ENCODE measurements around the gene KLHL25. TPM values are rescaled to one million over a fixed set of nuclear protein-coding genes. Genes with fewer than 3 reads are reported as not detected.
A peak's percentile ranks its signal among the peaks of the same experiment; 100 is the strongest.

KLHL25 gene
- total and polyA plus RNA-seq, 2 of the 8 experiments (the other 6 are each of a cell fraction or from before 2014, with no cell fraction given): 16.5 to 22.0 TPM

- H3K18ac ChIP-seq (ENCODE audit: extremely low read depth, low read length): no peak overlapping the region
- H3K4me2 ChIP-seq (ENCODE audit: insufficient read depth in 1 of 2, low read depth in 2 of 2, low read length in 2 of 2): no peak overlapping the region
- no peaks in the 10 kb centered on the region for H3K27me3 ChIP-seq (replicated peaks in 1 of 4; ENCODE audit: control insufficient read depth in 3 of 4, extremely low read depth in 1 of 4, insufficient read depth in 3 of 4, low read length in 3 of 4)
- no peak overlapping the region for H3K4me3 ChIP-seq (ENCODE audit: extremely low read depth in 1 of 4, insufficient read depth in 2 of 4, low read depth in 3 of 4, low read length in 4 of 4)
- POLR2A ChIA-PET (ENCODE audit: partially characterized antibody): no interaction called here
- H3K9ac ChIP-seq (replicated peaks in 1 of 4; ENCODE audit: extremely low read depth in 1 of 4, low read depth in 3 of 4, low read length in 3 of 4): no peak overlapping the region
- TF ChIP-seq YY1 (IDR thresholded peaks at IDR 0.05; ENCODE audit: low read depth, low read length) (no peak), ASH2L (IDR thresholded peaks at IDR 0.05; ENCODE audit: low read length) (no peak), SRF (IDR thresholded peaks at IDR 0.05; ENCODE audit: low read depth, low read length) (no peak), SIN3A (conservative IDR thresholded peaks at IDR 0.05 in 1 of 2, IDR thresholded peaks at IDR 0.05 in 1 of 2; ENCODE audit: low read depth in 1 of 2, low read length in 2 of 2) (no peak), SIX5 (IDR thresholded peaks at IDR 0.05; ENCODE audit: low read depth, low read length) (no peak), KDM5A (IDR thresholded peaks at IDR 0.05; ENCODE audit: low read length) (no peak), ZNF274 (IDR thresholded peaks at IDR 0.05; ENCODE audit: borderline replicate concordance, extremely low read depth, low read length) (no peak), TAF7 (optimal IDR thresholded peaks at IDR 0.05; ENCODE audit: borderline replicate concordance, low read depth, low read length) (no peak), TAF1 (IDR thresholded peaks at IDR 0.05; ENCODE audit: low read depth, low read length) (no peak), BCL11A (IDR thresholded peaks at IDR 0.05; ENCODE audit: low read depth in 2 of 2, low read length in 2 of 2) (no peak), BRCA1 (IDR thresholded peaks at IDR 0.05; ENCODE audit: low read depth, low read length) (no peak), RBBP5 (IDR thresholded peaks at IDR 0.05; ENCODE audit: borderline replicate concordance, low read depth, low read length) (no peak)
- H2BK12ac ChIP-seq (ENCODE audit: low read depth, low read length): no peak overlapping the region; the same call in 1 of the 2 replicates
- H2BK20ac ChIP-seq (ENCODE audit: low read length): no peak overlapping the region
- H3K4me1 ChIP-seq (replicated peaks in 1 of 4; ENCODE audit: control insufficient read depth in 3 of 4, insufficient read depth in 4 of 4, low read length in 3 of 4): peaks cover 6 to 43% (median 31%) of the 10 kb centered on the region in 4 experiments
- no peak overlapping the region for H3K23ac ChIP-seq (ENCODE audit: insufficient read length)
- no peak overlapping the region for H3K14ac ChIP-seq (ENCODE audit: insufficient read length)
- no peak overlapping the region for H2BK120ac ChIP-seq (replicated peaks; ENCODE audit: low read depth, low read length)
- no peak for FAIRE-seq
- no peak overlapping the region for H3K4ac ChIP-seq (replicated peaks; ENCODE audit: insufficient read length, low read depth, low read length)
- H3K79me1 ChIP-seq (ENCODE audit: low read depth, low read length): peaks cover 3% of the 10 kb centered on the region
- peak overlapping the region; percentile 0 for H4K91ac ChIP-seq (replicated peaks; ENCODE audit: insufficient read length, low read length)
- H2AFZ ChIP-seq (ENCODE audit: low read length): no peak overlapping the region
- H3K27ac ChIP-seq (ENCODE audit: low read depth, low read length): no peak overlapping the region
- H3K79me2 ChIP-seq (ENCODE audit: control insufficient read depth in 1 of 2, insufficient read depth in 2 of 2, low read length in 2 of 2): no peaks in the 10 kb centered on the region
- no peak overlapping the region for H4K8ac ChIP-seq (ENCODE audit: extremely low read depth, insufficient read depth, low read length)
- H3K36me3 ChIP-seq (ENCODE audit: control insufficient read depth in 2 of 4, insufficient read depth in 4 of 4, low read length in 3 of 4): peaks cover 0 to 7% (median 0%) of the 10 kb centered on the region in 4 experiments; a peak in 1 of 8 replicates
- no peak overlapping the region for H2AK5ac ChIP-seq (ENCODE audit: low read depth, low read length)
- CTCF ChIA-PET (ENCODE audit: partially characterized antibody): interaction anchor here (1.1 to 1.6 kb wide), 2 partner anchors 38 to 87 kb away, joined by 3 to 7 read pairs; no protein-coding TSS in a partner anchor
- no peaks in the 10 kb centered on the region for H3K9me3 ChIP-seq (ENCODE audit: insufficient read depth in 2 of 2, low read depth in 1 of 2, low read length in 1 of 2)
- H3K23me2 ChIP-seq (ENCODE audit: low read depth, low read length): peaks cover 2% of the 10 kb centered on the region; the same call in 1 of the 2 replicates
- H2BK15ac ChIP-seq (ENCODE audit: low read length): no peak overlapping the region
- no peak overlapping the region for H4K5ac ChIP-seq (ENCODE audit: insufficient read length, low read depth, low read length)
- H3K56ac ChIP-seq (replicated peaks; ENCODE audit: insufficient read length, low read depth, low read length): no peak overlapping the region
- H4K20me1 ChIP-seq (replicated peaks in 1 of 2; ENCODE audit: control insufficient read depth in 1 of 2, insufficient read depth in 2 of 2, low read length in 2 of 2): peaks cover 0 to 4% of the 10 kb centered on the region in 2 experiments
- no peak for DNase-seq (ENCODE audit: low read depth in 1 of 2, low spot score in 2 of 2)
- 0 out of 2 replicates have a peak overlapping the region, but pooled peaks have one; percentile 71 for H2BK5ac ChIP-seq (ENCODE audit: low read depth, low read length)
- WGBS, 2 experiments (ENCODE audit: extremely low coverage in 1 of 2, insufficient coverage in 1 of 2, insufficient read length in 1 of 2, insufficient replicate concordance in 2 of 2, low coverage in 1 of 2, low lambda C conversion rate in 2 of 2, missing lambda C conversion rate in 1 of 2): 64% methylated on average over 1 of the region's 1 CpG; no CpG with 5 or more reads in 1 of the 2 experiments
Observed at GRCh38 chr15:85753261-85753660, 41.5 kb downstream of the KLHL25 start.
